ENCODE data around the gene DDO.

- no peak for TF ChIP-seq CTCF (IDR thresholded peaks at IDR 0.05)
- no peak for TF ChIP-seq POLR2A (IDR thresholded peaks at IDR 0.05)
Measured at GRCh38 chr6:110447761-110448160, 32.4 kb upstream of the DDO start.

Measured in thyroid gland (tissue), 4 donors.